ENCODE data around the gene CHMP4B.

The CHMP4B gene, protein sequence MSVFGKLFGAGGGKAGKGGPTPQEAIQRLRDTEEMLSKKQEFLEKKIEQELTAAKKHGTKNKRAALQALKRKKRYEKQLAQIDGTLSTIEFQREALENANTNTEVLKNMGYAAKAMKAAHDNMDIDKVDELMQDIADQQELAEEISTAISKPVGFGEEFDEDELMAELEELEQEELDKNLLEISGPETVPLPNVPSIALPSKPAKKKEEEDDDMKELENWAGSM

DNA sequence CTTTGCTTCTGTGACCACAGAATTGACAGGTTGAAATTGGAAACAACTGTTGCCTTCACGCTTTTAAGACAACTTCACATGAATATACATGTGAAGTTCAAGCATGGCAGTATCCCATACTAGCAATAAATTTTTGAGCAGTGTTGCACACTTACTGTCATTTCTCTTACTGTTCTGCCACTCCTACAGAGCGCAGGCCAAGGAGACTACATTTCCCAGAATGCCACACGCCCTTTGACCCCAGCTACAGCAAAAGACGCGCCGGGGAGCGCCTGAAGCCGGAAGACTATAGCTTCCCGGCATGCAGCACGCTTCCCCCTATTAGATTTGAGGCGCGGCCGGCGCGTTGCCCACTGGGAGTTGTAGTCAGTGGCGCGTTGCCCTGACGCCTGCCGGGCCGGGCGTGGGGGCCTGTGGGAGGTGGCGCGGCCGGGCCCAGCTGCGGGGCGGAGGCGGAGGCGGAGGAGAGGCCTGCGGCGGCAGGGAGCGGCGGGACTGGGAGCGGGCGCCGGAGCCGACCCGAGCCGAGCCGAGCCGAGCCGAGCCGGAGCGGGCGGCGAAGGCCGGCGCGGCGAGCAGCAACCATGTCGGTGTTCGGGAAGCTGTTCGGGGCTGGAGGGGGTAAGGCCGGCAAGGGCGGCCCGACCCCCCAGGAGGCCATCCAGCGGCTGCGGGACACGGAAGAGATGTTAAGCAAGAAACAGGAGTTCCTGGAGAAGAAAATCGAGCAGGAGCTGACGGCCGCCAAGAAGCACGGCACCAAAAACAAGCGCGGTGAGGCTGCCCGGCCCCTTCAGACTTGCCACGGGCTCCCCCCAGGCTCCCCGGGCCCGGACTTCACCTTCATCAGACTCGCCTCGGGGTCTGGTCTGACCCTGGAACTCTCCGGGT lies at the start of gene CHMP4B:
TSS of gene CHMP4B (plus strand) at position 464 of the 891 bp plus-strand sequence. CDS start at position 585, 121 bp downstream.
- DNase-seq (ENCODE audit: low spot score): peak; percentile 98

DNA sequence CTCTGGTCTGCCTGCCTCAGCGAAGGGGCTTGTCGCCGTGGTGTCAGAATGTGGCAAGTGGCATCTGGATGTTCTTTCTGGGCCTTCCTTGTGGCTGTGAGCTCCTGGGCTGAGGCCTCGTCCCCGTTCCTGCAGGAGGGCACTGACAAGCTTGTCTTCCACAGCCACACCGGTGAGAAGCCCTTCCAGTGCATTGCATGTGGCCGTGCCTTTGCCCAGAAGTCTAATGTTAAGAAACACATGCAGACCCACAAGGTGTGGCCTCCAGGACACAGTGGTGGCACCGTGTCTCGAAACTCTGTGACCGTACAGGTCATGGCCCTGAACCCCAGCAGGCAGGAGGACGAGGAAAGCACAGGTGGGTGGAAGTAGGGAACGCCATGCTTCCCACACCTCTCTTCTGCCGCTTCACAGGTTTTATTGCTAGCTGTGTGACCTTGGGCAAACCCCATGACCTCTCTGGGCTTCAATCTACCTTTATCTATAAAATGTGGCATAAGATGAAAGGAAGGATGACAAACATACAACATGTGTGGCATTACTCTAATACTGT lies 49.4 kb upstream of the CHMP4B start:
- DNase-seq (ENCODE audit: low spot score): no peak

DNA sequence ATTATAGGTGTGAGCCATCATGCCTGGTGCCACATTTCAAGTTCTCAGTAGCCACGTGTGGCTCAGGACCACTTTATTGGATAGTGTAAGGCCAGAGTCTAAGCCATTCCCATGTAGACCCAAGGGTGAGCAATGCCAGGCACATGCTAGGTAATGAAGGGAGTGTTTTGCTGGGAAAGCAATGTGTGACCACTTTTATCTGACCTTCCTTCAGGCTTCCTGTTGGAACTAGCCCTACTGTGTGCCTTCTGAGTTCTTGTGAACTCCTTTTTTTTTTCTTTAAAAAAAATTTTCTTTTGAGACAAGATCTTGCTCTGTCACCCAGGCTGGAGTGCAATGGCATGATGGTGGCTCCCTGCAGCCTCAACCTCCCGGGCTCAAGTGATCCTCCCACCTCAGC lies 46.0 kb upstream of the CHMP4B start:
- DNase-seq (ENCODE audit: low spot score): no peak

DNA sequence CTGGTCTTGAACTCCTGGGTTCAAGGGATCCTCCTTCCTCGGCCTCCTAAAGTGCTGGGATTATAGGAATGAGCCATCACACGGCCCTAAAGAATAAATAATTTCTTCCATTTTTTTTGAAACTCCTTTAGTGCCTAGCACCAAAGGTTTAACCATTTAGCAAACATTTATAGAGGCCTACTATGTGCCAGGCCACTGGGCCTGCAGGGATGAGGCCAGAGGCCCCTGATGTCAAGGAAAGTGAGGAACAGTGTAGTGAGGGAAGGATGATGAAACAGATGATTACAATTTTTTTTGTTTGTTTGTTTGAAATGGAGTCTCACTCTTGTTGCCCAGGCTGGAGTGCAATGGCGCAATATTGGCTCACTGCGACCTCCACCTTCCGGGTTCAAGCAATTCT lies 45.6 kb upstream of the CHMP4B start:
- no peak for DNase-seq (ENCODE audit: low spot score)

DNA sequence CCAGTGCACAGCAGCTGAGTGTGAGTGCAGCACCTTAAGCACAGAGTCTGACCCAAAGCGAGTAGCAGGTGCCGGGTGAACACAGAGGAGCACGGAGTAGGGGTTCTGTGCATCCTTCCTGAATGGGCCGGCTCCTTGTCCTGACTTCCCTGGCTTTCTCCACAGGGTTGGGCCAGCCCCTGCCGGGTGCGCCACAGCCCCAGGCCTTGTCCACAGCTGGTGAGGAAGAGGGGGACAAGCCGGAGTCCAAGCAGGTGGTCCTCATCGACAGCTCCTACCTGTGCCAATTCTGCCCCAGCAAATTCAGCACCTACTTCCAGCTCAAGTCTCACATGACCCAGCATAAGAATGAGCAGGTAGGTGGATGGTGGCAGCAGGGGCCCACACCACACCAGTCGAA lies 44.5 kb upstream of the CHMP4B start:
- no peak for DNase-seq (ENCODE audit: low spot score)

DNA sequence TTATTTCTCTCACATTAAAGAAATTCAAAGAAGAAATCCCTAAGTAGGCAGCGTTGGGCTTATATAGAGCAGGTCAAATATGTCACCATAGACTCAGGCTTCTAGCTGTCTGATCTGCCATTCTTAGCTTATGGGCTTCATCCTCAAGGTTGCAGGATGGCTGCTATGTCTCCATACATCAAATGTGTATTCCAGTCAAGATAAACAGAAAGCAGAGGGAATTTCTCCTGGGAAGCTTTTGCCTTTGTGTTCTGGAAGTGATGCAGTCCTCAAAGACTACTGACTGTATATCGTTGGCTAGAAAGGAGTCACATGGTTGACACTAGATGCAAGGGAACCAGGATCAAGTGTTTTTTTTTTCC lies 43.4 kb upstream of the CHMP4B start:
- DNase-seq (ENCODE audit: low spot score): no peak

DNA sequence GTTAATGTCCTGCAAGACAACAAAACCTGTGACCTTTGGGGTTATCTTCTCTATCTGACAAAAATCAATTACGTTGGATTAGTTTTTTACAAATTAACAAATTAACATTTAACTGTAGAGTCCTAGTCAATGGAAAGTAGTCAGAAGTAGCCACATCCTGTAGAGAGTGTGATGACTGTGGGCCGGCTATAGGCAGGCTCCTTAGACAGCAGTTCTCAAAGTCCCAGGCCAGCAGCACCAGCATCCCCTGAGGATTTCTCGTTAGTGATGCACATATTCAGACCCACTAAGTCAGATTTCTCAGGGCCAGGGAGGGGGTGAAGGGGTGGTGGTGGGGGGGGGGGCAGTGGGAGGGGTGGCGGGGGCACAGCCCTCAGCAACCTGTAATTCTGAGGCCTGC lies 42.1 kb upstream of the CHMP4B start:
- no peak for DNase-seq (ENCODE audit: low spot score)

DNA sequence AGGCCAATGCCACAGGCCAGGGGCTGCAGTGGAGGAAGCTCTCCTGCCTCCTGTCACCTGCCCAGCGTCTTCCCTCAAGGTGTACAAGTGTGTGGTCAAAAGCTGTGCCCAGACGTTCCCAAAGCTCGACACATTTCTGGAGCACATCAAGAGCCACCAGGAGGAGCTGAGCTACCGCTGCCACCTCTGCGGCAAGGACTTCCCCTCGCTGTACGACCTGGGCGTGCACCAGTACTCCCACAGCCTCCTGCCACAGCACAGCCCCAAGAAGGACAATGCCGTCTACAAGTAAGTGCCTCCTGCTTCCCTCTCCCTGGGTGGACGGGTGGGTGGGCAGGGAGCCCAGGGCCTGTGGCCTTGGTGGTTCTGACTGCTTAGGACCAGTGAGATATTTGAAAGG lies 41.1 kb upstream of the CHMP4B start:
- DNase-seq (ENCODE audit: low spot score): no peak

DNA sequence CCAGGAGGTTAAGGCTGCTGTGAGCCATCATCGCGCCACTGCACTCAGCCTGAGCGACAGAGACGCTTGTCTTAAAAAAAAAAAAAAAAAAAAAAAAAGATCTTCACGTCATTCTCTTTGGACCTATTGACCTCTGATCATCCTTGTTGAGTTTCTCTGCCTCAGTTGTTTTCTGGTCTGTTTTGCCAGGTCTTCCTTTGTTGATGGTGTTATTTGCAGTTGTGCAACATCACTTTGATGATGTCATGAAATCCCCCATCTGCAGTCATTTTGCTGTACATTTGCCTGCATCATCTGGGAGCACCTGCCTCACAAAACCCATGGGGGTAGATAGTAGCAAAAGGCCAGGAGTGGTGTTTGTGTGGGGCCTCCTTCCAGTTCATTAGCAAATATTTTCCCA lies 39.2 kb upstream of the CHMP4B start:
- no peak for DNase-seq (ENCODE audit: low spot score)

DNA sequence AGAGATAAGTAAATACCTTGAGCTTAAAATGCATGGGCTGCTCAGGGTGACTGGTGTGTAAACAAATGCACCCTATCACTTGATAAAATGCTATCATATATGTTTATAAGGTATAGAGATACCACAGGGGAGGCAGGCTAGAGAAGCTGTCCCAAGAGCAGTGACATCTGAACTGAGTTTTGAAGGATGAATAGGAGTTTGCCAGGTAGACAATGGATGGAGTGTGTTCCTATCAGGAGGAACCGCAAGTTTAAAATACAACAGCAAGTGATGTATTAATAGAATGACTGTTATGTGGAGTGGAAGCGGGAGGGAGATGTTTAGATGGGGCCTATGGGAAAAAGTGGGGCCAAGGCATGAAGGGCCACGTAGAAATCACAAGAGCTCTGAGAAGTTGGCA lies 38.7 kb upstream of the CHMP4B start:
- no peak for DNase-seq (ENCODE audit: low spot score)

DNA sequence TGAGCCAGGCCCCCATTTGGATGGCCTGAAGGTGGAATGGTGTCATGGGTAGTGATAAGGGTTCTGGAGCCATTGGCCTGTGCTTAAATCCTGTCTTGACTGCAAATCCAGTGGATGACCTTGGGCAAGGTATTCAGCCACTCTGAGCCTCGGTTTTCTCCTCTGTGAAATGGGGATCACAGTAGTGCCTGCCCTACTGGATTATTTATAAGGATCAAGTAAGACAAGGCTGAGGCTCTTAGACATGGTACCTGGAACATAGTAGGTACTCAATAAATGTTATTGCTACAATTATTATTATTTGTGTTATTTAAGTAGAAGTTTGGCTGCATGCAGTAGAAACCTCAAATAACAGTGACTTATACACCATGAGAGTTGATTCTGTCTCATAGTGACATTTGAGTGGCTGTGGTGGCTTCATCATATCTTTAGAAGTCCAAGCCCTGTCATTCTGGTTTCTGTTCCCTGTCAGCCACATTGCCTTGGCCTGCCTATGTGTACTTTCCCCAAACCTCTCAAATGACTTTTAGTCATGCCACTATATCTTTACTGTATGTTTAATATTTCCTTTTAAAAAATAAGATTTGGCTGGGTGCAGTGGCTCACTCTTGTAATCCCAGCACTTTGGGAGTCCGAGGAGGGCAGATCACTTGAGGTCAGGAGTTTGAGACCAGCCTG lies 37.6 kb upstream of the CHMP4B start:
- no peak for DNase-seq (ENCODE audit: low spot score)

DNA sequence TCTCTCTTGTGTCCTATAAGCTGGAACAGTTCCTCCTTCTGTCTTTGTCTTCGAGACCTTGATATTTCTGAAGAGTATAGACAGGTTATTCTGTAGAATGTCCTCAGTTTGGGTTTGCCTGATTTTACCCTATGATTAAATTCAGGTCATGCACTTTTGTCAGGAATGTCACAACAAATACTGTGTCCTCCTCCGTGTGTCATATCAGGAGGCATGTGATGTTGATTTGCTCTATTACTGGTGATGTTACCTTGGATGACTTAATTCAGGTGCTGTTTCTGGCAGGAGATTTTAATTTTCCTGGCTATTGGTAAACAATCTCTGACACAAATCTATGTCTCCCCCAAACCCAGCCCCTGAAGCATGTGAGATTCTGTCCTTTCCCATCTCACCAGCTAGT lies 33.3 kb upstream of the CHMP4B start:
- no peak for DNase-seq (ENCODE audit: low spot score)

DNA sequence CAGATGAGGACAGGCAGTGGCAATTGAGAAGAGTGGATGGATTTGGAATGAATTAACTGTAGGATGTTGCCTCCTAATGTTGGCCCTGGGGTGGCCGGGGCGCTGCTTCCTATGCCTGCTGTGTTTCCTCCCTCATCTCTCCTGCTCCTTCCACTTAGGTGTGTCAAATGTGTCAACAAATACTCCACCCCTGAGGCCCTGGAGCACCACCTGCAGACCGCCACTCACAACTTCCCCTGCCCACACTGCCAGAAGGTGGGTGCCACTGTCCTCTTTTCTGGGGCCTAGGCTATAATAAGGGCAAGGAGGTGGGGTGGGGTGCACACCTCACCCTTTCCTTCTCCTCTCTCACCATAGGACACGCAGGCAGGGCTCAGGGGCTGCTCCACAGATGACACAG lies 30.0 kb upstream of the CHMP4B start:
- no peak for DNase-seq (ENCODE audit: low spot score)

DNA sequence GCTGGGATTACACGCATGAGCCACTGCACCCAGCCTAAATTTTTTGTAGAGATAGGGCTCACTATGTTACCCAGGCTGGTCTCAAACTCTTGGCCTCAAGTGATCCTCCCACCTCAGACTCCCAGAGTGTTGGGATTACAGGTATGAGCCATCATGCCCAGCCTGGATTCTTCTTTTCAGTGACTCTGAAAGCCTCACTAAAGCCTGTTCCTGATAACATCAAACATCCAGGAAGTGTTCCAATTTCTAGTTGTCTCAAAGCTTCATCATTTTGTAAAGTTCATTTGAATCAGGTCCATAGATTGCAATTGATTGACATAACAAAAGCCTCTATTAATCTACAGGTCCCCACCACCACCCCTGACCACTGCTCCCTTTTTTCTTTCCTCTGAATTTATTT lies 29.2 kb upstream of the CHMP4B start:
- no peak for DNase-seq (ENCODE audit: low spot score)

DNA sequence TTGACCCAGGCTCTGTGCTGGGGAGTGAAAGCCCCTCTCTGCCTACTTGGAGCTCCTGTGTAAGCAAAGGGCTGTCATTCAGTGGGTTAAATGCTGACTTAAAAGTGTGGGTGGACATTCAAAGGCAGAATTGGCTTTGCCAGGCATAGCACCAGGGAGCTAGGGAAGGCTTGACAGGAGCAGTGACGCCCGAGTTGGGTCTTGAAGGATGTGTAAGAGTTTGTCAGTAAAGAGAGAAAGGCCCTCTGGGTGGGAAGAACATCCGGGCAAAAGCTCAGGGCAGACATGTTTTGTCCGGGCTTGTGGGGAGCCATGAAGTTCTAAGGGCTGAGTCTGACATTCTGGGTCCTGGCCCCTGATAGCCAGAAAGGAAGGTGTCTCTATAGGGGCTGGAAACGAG lies 27.9 kb upstream of the CHMP4B start:
- DNase-seq (ENCODE audit: low spot score): no peak

DNA sequence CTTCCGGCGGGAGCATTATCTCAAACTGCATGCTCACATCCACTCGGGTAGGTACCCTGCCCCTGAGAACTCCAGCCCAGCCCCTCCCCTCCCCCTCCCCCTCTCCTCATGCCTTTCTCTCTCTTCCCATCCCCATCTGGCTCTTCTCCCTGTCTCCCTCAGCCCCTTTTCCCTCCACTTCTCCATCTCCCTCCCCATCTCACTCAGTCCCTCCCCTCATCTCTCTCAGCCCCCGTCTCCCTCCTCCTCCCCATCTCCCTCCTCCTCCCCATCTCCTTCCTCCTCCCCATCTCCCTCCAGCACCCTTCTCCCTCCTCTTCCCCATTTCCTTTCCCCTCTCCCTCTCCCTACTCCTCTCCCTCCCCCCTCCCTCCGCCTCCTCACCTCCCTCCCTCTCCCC lies 27.3 kb upstream of the CHMP4B start:
- no peak for DNase-seq (ENCODE audit: low spot score)

DNA sequence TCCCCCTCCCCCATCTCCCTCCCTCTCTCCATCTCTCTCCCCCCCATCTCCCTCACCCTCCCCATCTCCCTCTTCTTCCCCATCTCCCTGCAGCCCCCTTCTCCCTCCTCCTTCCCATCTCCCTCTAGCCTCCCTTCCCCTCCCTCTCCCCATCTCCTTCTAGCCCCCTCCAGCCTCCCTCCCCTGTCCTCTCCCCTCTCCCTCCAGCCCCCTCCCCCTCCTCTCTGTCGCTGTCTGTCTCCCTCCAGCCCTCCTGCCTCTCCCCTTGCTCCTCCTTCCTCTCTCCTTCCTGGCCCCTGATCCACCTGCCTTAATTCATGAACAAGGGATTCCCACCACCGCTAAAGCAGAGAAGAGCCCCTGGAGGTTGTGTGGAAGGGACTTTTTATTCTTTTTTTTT lies 26.9 kb upstream of the CHMP4B start:
- DNase-seq (ENCODE audit: low spot score): no peak

DNA sequence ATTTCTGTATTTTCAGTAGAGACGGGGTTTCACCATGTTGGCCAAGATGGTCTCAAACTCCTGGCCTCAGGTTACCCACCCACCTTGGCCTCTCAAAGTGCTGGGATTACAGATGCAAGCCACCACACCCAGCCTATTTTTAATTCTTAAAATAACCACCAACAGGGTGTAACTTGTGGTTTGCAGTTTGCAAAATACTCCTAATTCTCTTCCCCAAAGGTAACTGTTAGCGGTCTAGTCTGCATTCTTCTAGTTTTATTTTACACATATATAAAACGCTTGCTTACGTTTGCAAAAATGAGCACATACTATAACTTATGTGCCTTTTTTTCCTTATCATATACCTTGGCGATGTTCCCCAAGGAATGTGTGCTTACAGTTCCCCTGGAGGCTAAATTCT lies 25.6 kb upstream of the CHMP4B start:
- no peak for DNase-seq (ENCODE audit: low spot score)

DNA sequence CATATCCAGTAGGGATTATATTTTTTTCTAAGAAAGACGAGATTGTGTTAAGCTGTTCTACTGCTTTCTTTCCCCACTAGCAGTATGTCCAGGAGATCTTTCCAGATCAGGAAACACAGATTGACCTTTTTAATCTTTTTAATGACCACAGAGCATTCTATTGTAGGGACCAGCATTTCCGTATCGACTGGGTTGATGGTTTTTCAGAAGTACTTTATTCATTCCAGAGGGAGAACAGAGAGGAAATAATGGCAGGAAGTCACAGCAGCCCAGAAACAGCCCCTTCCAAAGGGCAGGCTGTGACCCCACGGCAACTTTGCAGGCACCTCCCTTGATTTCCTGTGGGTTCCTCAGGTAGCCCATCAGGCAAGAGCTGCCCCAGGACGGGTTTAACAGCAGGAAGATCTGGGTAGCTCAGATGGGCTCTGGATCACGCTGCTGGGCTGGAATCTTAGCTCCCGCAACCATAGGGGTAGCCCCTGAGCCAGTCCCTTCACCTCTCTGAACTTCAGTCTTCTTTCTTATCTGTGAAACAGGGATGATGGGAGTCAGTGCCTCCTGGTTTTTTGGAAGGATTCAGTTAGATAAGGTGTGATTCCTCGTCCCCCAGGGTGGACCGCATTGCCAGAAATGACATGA lies 23.8 kb upstream of the CHMP4B start:
- DNase-seq (ENCODE audit: low spot score): no peak

DNA sequence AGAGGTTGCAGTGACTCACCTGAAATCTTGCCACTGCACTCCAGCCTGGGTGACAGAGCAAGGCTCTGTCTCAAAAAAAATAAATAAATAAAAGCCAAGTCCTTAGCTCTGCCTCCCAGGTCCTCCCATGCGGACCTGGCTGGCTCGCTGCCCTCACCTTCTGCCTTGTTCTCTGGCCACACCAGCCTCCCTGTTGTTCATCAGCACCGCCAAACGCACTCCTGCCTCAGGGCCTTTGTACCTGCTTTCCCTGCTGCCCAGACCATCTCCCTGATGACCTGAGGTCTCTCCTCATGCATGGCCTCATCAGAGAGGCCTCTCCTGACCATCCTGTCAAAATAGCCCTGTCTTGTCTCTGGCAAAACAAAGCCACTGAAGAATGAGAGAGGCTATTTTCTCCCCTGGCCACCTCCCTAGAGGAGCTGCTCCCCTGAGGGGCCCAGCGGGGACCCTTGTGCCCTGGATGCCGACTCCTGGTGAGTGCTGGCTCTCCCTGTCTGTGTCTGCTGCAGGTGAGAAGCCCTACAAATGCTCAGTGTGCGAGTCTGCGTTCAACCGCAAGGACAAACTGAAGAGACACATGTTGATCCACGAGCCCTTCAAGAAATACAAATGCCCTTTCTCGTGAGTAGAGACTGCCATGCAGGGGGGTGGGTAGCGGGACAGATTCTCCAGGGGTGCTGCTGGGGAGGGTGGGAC lies 22.6 kb upstream of the CHMP4B start:
- no peak for DNase-seq (ENCODE audit: low spot score)

DNA sequence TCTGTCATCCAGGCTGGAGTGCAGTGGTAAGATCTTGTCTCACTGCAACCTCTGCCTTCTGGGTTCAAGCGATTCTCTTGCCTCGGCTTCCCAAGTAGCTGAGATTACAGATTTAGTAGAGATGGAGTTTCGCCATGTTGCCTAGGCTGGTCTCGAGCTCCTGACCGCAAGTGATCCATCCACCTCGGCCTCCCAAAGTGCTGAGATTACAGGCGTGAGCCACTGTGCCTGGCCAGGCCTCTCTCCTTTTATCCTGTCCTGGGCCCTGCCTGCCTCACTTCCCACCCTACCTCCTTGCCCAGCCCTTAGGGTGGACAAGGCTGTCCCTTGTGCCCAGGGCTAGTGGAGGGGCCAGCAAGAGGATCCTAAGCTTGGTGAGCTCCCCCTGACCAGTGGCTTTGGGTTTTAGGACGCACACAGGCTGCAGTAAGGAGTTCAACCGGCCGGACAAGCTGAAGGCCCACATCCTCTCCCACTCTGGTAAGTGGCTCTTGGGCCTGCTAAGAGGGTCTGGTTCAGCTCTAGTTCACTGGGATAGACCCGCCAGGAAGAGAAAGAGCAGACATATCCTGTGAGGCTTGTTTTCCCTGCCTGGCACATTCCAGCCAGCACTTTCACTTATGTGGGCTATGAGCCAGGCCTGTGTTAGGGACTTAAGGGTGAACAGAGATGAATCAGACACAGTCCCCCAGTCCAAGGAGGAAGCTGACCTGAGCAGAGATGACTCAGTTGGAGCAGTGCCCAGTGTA lies 21.9 kb upstream of the CHMP4B start:
- no peak for DNase-seq (ENCODE audit: low spot score)

Measured in CD4-positive, alpha-beta T cell treated with Interleukin-2 at 100 ng/mL for 4 hours (primary cell).